GM13977 (cell line): ENCODE measurements around the gene SLC20A1.

Experiments
- DNase-seq: peaks from one replicate; pipeline ENCODE4 v3.0.0; 2012; ENCODE audit warnings: low spot score
- CTCF ChIP-seq: IDR thresholded peaks from 2 replicates; pipeline ENCODE4 v1.5.1; 2012; ENCODE audit warnings: mild to moderate bottlenecking, control low read depth; ENCODE audit not compliant: insufficient read depth; ENCODE audit errors: extremely low read depth, missing control alignments
- in situ Hi-C: fragments of 300-500 bp; cut with MboI; formaldehyde crosslinking; loops from one replicate; pipeline ENCODE4 v1.12.0; 2022; ENCODE audit warnings: low sequenced_read_pairs, low pct_unique_long_range_greater_than_20kb, mixed read lengths, inconsistent platforms; ENCODE audit not compliant: unreplicated experiment

The SLC20A1 gene

GRCh38 chr2:112679484-112679883, 33.7 kb downstream of the SLC20A1 start:
- no peak for TF ChIP-seq CTCF
- in situ Hi-C loops, result no loop called here

GRCh38 chr2:112680666-112681101, 34.9 kb downstream of the SLC20A1 start:
- no peak for TF ChIP-seq CTCF
- in situ Hi-C loops, result no loop called here
- no peak for DNase-seq

More at GRCh38 chr2:112679484-112679883, 33.7 kb downstream of the SLC20A1 start:
- no peak for DNase-seq

GRCh38 chr2:112682101-112682500, 36.4 kb downstream of the SLC20A1 start:
- no peak for TF ChIP-seq CTCF
- DNase-seq, result no peak
- in situ Hi-C loops, result no loop called here

GRCh38 chr2:112683550-112684414, 38.0 kb downstream of the SLC20A1 start:
- no peak for DNase-seq
- in situ Hi-C loops, result no loop called here
- no peak for TF ChIP-seq CTCF

- no peak for TF ChIP-seq CTCF
- DNase-seq, result no peak
- in situ Hi-C loops, result no loop called here
Measured at GRCh38 chr2:112684415-112684775, 38.7 kb downstream of the SLC20A1 start.

- no peak for TF ChIP-seq CTCF
- in situ Hi-C loops, result no loop called here
- DNase-seq, result no peak
Measured at GRCh38 chr2:112685271-112685884, 39.6 kb downstream of the SLC20A1 start.
